Mesenchymal stem cell (in vitro differentiated cells and primary cell): Measurements from ENCODE around the gene VIM.
A peak's percentile ranks its signal among the peaks of the same experiment; 100 is the strongest.

Experiments
- DNase-seq: peaks from one replicate; pipeline ENCODE4 v3.0.0-alpha.2; 2013
- H2AFZ ChIP-seq: one replicate; pipeline ENCODE4 v1.6.1; 2013; ENCODE audit warnings: low read depth, mild to moderate bottlenecking, control low read depth, inconsistent platforms, low read length, moderate library complexity
- H2AK5ac ChIP-seq: 2 replicates; pipeline ENCODE4 v1.6.1; 2013; ENCODE audit warnings: low read length, moderate library complexity, mild to moderate bottlenecking, inconsistent platforms; ENCODE audit not compliant: severe bottlenecking
- H2BK120ac ChIP-seq: one replicate; pipeline ENCODE4 v1.6.1; 2013; ENCODE audit warnings: low read depth, mild to moderate bottlenecking, inconsistent platforms, low read length, moderate library complexity
- H2BK12ac ChIP-seq, 2 experiments: one replicate each; pipeline ENCODE4 v1.6.1; 2013; ENCODE audit warnings: inconsistent platforms in 2 of 2, low read length in 2 of 2, mild to moderate bottlenecking in 2 of 2, moderate library complexity in 2 of 2, control low read depth in 1 of 2
- H2BK15ac ChIP-seq: one replicate; pipeline ENCODE4 v1.6.1; 2013; ENCODE audit warnings: mild to moderate bottlenecking, low read depth, inconsistent platforms; ENCODE audit not compliant: poor library complexity, severe bottlenecking
- H2BK5ac ChIP-seq: 2 replicates; pipeline ENCODE4 v1.6.1; 2013; ENCODE audit warnings: low read depth, mild to moderate bottlenecking, low read length, control low read depth, inconsistent platforms; ENCODE audit not compliant: poor library complexity, severe bottlenecking
- H3K14ac ChIP-seq, 2 experiments: one replicate each; pipeline ENCODE4 v1.6.1; 2013; ENCODE audit warnings: inconsistent platforms in 2 of 2, low read length in 2 of 2, control low read depth in 1 of 2, mild to moderate bottlenecking in 1 of 2, moderate library complexity in 1 of 2
- H3K18ac ChIP-seq, 2 experiments: one replicate each; pipeline ENCODE4 v1.6.1; 2013; ENCODE audit warnings: inconsistent platforms in 2 of 2, low read length in 2 of 2, control low read depth in 1 of 2, low read depth in 1 of 2, mild to moderate bottlenecking in 1 of 2
- H3K23ac ChIP-seq, 2 experiments: one replicate each; pipeline ENCODE4 v1.6.1; 2013; ENCODE audit warnings: inconsistent platforms in 2 of 2, low read length in 2 of 2, mild to moderate bottlenecking in 2 of 2, moderate library complexity in 2 of 2, control low read depth in 1 of 2
- H3K27ac ChIP-seq: 2 replicates; pipeline ENCODE4 v1.5.1; 2013; ENCODE audit warnings: mild to moderate bottlenecking, moderate library complexity, low read length, control low read depth, inconsistent platforms; ENCODE audit not compliant: poor library complexity, severe bottlenecking
- H3K27me3 ChIP-seq, 2 experiments: 2 replicates each; pipeline versions ENCODE4 v1.6.1 to v1.7.0; 2013; ENCODE audit warnings: low read length in 2 of 2, mild to moderate bottlenecking in 2 of 2, moderate library complexity in 2 of 2, control low read depth in 1 of 2, inconsistent platforms in 1 of 2; ENCODE audit not compliant: control insufficient read depth in 1 of 2, insufficient read depth in 1 of 2
- H3K36me3 ChIP-seq, 2 experiments: 2 replicates each; pipeline versions ENCODE4 v1.6.1 to v1.7.0; 2013; ENCODE audit warnings: low read length in 2 of 2, control low read depth in 1 of 2, inconsistent platforms in 1 of 2, low read depth in 1 of 2, mild to moderate bottlenecking in 1 of 2; ENCODE audit not compliant: insufficient read depth in 2 of 2, control insufficient read depth in 1 of 2
- H3K4ac ChIP-seq, 2 experiments: one replicate each; pipeline ENCODE4 v1.6.1; 2013; ENCODE audit warnings: inconsistent platforms in 2 of 2, low read length in 2 of 2, mild to moderate bottlenecking in 2 of 2, moderate library complexity in 2 of 2, control low read depth in 1 of 2, low read depth in 1 of 2
- H3K4me1 ChIP-seq: 2 replicates; pipeline ENCODE4 v1.6.1; 2013; ENCODE audit warnings: low read depth, low read length, control low read depth; ENCODE audit not compliant: control insufficient read depth, insufficient read depth
- H3K4me2 ChIP-seq: 2 replicates; pipeline ENCODE4 v1.6.1; 2013; ENCODE audit warnings: low read length, mild to moderate bottlenecking, inconsistent platforms; ENCODE audit not compliant: poor library complexity, severe bottlenecking
- H3K4me3 ChIP-seq, 2 experiments: 2 replicates each; pipeline versions ENCODE4 v1.5.1 to v1.7.0; 2013; ENCODE audit warnings: low read length in 2 of 2, mild to moderate bottlenecking in 2 of 2, control low read depth in 1 of 2, low read depth in 1 of 2; ENCODE audit not compliant: insufficient read depth in 1 of 2
- H3K79me1 ChIP-seq: replicated peaks from 2 replicates; pipeline ENCODE4 v1.6.1; 2013; ENCODE audit warnings: mild to moderate bottlenecking, control low read depth, low read length, inconsistent platforms; ENCODE audit not compliant: poor library complexity, severe bottlenecking
- H3K9ac ChIP-seq: 2 replicates; pipeline ENCODE4 v1.7.0; 2013; ENCODE audit warnings: mild to moderate bottlenecking, low read length, moderate library complexity
- H3K9me3 ChIP-seq: 2 replicates; pipeline ENCODE4 v1.7.0; 2013; ENCODE audit warnings: mild to moderate bottlenecking, low read length; ENCODE audit not compliant: control insufficient read depth
- H4K8ac ChIP-seq: one replicate; pipeline ENCODE4 v1.6.1; 2013; ENCODE audit warnings: inconsistent platforms, mild to moderate bottlenecking, low read length, moderate library complexity
- H4K91ac ChIP-seq: one replicate; pipeline ENCODE4 v1.6.1; 2013; ENCODE audit warnings: mild to moderate bottlenecking, low read length, inconsistent platforms
- WGBS: methylation state at CpG from one replicate; pipeline ENCODE4 v1.1.7; 2013; ENCODE audit warnings: mixed read lengths; 5-methylcytosine and 5-hydroxymethylcytosine counted together

Gene VIM

DNA sequence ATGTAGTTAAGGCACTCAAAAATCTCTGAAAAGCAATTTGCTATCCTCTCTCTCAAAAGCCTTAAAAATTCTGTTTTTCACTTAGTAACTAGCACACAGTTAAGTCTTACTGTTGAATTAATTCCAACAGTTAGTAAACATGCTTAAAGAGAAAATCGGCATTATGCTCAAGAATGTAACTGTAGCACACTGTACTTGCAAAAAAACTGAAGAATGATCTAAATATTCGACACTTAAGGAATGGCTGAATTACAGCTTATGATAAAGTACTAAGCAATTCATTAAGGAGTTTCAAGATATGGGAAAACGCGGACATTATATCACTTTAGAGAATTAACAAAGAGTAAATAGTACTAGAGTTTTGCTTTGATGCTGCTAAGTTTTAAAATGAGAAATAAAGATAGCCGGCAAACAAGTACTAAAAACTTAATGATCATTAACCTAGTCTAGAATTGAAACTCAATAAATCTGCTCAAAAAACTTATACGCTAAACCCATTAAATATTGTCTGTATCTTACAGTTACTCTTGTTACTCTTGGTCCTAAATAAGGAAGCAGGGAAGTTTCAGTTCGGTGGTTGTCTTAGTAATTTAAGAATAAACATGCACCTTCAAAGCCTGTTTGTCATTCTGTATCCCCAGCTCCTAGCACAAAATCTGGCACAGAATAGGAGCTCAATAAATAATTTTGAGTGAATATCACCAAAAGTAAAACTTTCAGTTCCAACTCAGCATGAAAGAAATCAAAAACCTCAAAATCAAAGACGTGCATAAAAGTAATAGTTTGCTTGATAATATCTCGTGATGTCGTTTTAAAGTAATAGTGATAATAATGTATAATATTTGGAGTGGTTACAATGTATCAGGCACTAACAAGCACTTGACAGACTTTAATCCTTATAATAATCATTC is 27.8 kb upstream of the VIM start:
- Histone ChIP-seq H2BK15ac (no peak overlapping the region), H3K27ac (peak overlapping the region; percentile 69), H2BK5ac (no peak overlapping the region), H3K4ac (no peak overlapping the region), H2BK12ac (no peak overlapping the region), H3K18ac (no peak overlapping the region), H2AFZ (no peak overlapping the region), H3K4me2 (peak overlapping the region; percentile 35), H3K14ac (no peak overlapping the region), H3K23ac (no peak overlapping the region), H3K27me3 (no peaks in the 10 kb centered on the region), H2BK120ac (no peak overlapping the region), H2AK5ac (no peak overlapping the region), H4K91ac (no peak overlapping the region), H3K4me1 (peaks cover 2% of the 10 kb centered on the region), H4K8ac (no peak overlapping the region), H3K36me3 (no peaks in the 10 kb centered on the region), H3K9ac (peak overlapping the region; percentile 99), H3K79me1 (peaks cover 4% of the 10 kb centered on the region), H3K4me3 (peak overlapping the region in 1 of 2 experiments; percentile 76), H3K9me3 (no peaks in the 10 kb centered on the region)
- WGBS: 90% methylated on average over 2 of the region's 10 CpGs
- peak; percentile 51 for DNase-seq

DNA sequence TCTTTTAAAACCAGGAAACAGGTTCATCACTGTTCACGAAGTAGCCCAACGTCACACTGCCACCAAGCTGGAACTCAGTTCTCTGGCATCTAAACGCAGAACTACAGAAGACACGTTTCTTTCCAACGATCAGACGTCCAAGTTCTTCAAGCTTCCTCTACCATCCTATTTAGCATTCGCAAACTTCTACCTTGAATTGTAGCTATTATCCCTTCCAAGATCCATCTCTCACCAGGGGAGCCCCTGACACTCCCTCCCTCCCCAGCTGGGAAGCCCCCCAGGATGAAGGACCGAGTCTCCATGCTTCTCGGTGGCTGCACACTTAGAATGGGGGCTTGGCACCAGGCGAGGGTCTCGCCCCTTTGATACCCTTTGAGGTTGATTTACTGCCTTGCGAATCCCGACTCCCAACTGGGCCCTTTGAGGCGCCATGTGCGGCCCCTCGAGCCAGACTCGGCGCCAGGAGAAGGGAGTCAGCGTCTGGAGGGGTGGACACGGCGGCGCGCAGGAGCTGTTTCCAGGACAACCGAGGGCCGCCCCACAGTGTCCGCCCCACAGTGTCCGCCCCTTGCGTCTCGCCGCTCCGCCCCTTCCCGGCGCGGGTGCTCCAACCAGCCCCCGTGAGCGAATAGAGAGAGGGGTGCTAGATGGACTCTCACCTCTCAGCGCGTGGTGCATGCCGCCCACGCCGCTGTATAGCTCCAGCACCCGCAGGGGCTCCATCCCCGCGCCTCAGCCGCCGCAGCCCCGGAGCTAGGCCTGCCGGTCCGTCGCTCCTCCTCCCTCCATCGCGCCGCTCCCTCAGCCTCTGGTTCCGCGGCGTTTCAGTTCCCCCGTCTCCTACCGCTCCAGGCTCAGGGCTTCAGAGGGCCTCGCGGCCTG is 26.9 kb upstream of the VIM start, which contains the start of gene TRDMT1:
Gene TRDMT1 (minus strand): TSS at position 761 of the 882 bp plus-strand sequence. CDS start 38 bp downstream, at position 723.
- H2AK5ac ChIP-seq: peak within 1 kb of the TSS; percentile 87
- no peaks in the 10 kb centered on the region for H3K9me3 ChIP-seq
- H3K4me3 ChIP-seq: peak within 1 kb of the TSS; percentile 69 to 76
- peak within 1 kb of the TSS; percentile 20 to 76 for H3K14ac ChIP-seq
- no peaks in the 10 kb centered on the region for H3K36me3 ChIP-seq
- H3K27ac ChIP-seq: peak within 1 kb of the TSS; percentile 69
- WGBS: under 1% methylated on average over 50 of the region's 60 CpGs
- peak within 1 kb of the TSS; percentile 84 for H2BK15ac ChIP-seq
- DNase-seq: peak; percentile 96
- H2BK120ac ChIP-seq: peak within 1 kb of the TSS; percentile 89
- peak within 1 kb of the TSS; percentile 97 to 99 for H3K18ac ChIP-seq
- H4K91ac ChIP-seq: peak within 1 kb of the TSS; percentile 97
- H4K8ac ChIP-seq: peak within 1 kb of the TSS; percentile 99
- H2BK12ac ChIP-seq: peak within 1 kb of the TSS; percentile 49 to 61
- H3K79me1 ChIP-seq: peaks cover 4% of the 10 kb centered on the region
- H3K23ac ChIP-seq: no peak within 1 kb of the TSS
- H2BK5ac ChIP-seq: peak within 1 kb of the TSS; percentile 79
- peak within 1 kb of the TSS; percentile 83 for H2AFZ ChIP-seq
- peaks cover 2% of the 10 kb centered on the region for H3K4me1 ChIP-seq
- peak within 1 kb of the TSS; percentile 99 for H3K9ac ChIP-seq
- H3K4me2 ChIP-seq: peak within 1 kb of the TSS; percentile 48
- H3K27me3 ChIP-seq: no peaks in the 10 kb centered on the region
- peak within 1 kb of the TSS; percentile 81 to 88 for H3K4ac ChIP-seq

DNA sequence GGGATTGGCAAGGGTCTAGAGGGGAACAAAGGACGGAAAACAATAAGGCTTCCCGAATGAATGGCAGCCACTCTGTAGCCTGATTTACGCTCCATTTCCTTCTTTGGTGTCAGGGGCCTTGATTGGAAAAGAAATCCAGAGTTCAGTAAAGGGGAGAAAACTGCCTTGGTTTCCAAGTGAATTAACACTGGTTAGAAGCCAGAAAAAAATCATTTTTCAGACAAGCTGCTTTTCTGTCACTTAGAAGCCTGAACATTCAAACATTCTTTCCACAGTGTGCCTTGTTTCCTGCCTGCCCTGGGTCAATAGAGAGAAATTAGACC is 26.3 kb upstream of the VIM start:
- H3K4me1 ChIP-seq: peaks cover 2% of the 10 kb centered on the region
- no peak for DNase-seq
- H3K79me1 ChIP-seq: peaks cover 2% of the 10 kb centered on the region
- H2AFZ ChIP-seq: peak overlapping the region; percentile 83
- peak overlapping the region; percentile 97 for H4K91ac ChIP-seq
- no peak overlapping the region for H3K23ac ChIP-seq
- peak overlapping the region; percentile 79 for H2BK5ac ChIP-seq
- peak overlapping the region; percentile 97 to 99 for H3K18ac ChIP-seq
- no peaks in the 10 kb centered on the region for H3K9me3 ChIP-seq
- H3K4me3 ChIP-seq: peak overlapping the region; percentile 69 to 76
- H4K8ac ChIP-seq: peak overlapping the region; percentile 99
- H2BK120ac ChIP-seq: peak overlapping the region; percentile 89
- peak overlapping the region in 1 of 2 experiments; percentile 49 for H2BK12ac ChIP-seq
- H2BK15ac ChIP-seq: peak overlapping the region; percentile 84
- H3K9ac ChIP-seq: peak overlapping the region; percentile 99
- H3K14ac ChIP-seq: no peak overlapping the region
- H3K27ac ChIP-seq: peak overlapping the region; percentile 69
- H3K27me3 ChIP-seq: no peaks in the 10 kb centered on the region
- H3K36me3 ChIP-seq: no peaks in the 10 kb centered on the region
- peak overlapping the region; percentile 35 for H3K4me2 ChIP-seq
- peak overlapping the region; percentile 81 to 88 for H3K4ac ChIP-seq
- H2AK5ac ChIP-seq: peak overlapping the region; percentile 87
- WGBS: 10% methylated on average over 3 of the region's 3 CpGs

DNA sequence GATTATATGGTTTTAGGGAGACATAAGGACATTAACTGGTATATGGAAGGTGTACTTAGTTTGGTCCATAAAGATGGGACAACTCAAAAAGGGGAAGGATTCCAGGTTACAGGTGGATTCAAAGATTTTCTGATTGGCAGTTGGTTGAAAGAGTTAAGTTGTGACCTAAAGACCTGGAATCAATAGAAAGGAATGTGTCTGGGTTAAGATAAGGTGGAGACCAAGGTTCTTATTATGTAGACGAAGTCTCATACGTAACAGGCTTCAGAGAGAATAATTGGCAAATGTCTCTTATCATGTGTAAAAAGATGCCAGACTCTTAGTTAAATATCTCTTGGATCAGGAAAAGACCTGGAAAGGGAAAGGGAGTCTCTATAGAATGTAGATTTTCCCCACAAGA is 25.5 kb upstream of the VIM start:
- no peak overlapping the region for H3K14ac ChIP-seq
- no peak overlapping the region for H3K18ac ChIP-seq
- no peak overlapping the region for H3K4ac ChIP-seq
- no peak overlapping the region for H2AK5ac ChIP-seq
- H3K9ac ChIP-seq: peak overlapping the region; percentile 99
- no peak overlapping the region for H2AFZ ChIP-seq
- H3K27me3 ChIP-seq: no peaks in the 10 kb centered on the region
- H2BK12ac ChIP-seq: no peak overlapping the region
- H3K23ac ChIP-seq: no peak overlapping the region
- H2BK5ac ChIP-seq: no peak overlapping the region
- H4K8ac ChIP-seq: no peak overlapping the region
- peaks cover 2% of the 10 kb centered on the region for H3K4me1 ChIP-seq
- no peak overlapping the region for H3K4me3 ChIP-seq
- DNase-seq: no peak
- H3K79me1 ChIP-seq: no peaks in the 10 kb centered on the region
- no peak overlapping the region for H3K27ac ChIP-seq
- H3K9me3 ChIP-seq: no peaks in the 10 kb centered on the region
- WGBS: 100% methylated on average over 2 of the region's 2 CpGs
- H3K36me3 ChIP-seq: no peaks in the 10 kb centered on the region
- H2BK120ac ChIP-seq: no peak overlapping the region
- H3K4me2 ChIP-seq: no peak overlapping the region
- H4K91ac ChIP-seq: no peak overlapping the region
- H2BK15ac ChIP-seq: no peak overlapping the region
